CD1c-positive myeloid dendritic cell (primary cell): ENCODE measurements around the gene LRCOL1.

ENCODE experiments used
- DNase-seq: peaks from one replicate; pipeline ENCODE4 v3.0.0-alpha.2; 2016; ENCODE audit errors: extremely low spot score

LRCOL1 gene

GRCh38 chr12:132582058-132582420, 28.3 kb downstream of the LRCOL1 start:
- DNase-seq: no peak

DNA sequence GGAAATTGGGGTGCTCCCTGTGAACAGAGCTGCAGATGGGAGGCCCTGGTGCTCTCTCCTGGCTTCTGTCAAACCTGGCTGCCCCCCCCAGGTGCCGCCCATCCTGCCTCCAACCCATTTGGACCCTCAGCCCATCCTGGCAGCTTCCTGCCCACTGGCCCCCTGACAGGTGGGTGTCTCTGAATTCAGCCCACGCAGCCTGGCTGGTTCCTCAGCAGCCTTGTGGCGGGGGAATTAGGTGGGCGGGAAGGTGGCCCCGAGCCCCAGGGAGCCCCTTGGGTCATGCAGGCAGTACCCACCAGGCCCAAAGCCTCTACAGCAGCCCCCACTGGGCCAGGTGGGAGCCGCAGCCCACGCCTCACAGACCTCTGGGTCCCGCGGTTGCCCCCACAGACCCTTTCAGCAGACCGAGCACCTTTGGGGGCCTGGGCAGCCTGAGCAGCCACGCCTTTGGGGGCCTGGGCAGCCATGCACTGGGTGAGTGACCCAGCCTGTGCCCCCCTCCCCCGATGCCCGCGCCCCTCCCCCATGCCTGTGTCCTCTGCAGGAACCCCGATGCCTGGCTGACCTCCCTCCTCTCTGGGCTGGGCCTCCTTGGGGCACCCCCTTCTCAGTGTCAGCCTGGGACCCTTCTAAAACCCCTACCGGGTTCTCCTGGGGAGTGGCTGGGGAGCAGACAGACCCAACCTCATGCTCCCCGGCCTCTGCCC, 28.9 kb downstream of the LRCOL1 start:
- no peak for DNase-seq

GRCh38 chr12:132580701-132581292, 29.6 kb downstream of the LRCOL1 start:
- no peak for DNase-seq

DNA sequence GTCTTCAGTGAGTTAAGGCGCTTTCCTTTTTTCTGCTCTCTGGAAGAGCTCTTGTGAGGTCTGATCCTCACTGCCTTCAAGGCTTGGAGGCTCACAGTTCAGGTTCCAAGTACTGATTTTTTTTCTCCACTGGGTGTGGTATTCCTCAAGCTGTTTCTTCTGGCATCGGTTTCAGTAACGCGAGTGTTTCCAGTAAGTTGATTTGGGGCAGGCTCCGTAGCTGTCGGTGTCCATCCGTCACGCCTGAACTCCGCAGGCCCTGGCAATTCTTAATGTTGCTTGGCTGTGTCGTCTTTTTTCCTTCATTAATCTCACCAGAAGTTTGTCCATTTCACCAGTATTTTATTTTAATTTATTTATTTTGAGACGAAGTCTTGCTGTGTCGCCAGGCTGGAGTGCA, 30.6 kb downstream of the LRCOL1 start:
- no peak for DNase-seq

DNA sequence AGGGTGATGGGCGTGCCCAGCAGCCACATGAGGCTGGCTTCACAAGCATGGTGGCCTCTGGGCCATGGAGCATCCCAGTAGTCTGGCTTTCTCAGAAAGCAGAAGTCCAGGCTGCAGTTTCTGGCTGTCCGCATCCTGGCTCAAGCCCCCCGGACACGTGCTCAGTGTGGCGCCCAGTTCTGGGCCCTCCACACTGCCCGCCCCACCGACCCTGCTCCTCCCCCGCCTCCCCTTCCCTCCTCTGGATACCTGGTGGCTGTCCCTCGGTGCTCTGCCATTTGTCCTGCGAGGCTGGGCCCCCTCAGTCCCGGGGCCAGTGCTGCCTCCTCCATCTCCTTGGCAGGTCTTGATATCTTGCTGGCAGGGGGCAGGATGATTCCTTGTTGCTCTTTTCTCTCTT, 31.6 kb downstream of the LRCOL1 start:
- no peak for DNase-seq

- DNase-seq: no peak
Measured at GRCh38 chr12:132578118-132578517, 32.3 kb downstream of the LRCOL1 start.

- DNase-seq: no peak
Measured at GRCh38 chr12:132577191-132577920, 33.0 kb downstream of the LRCOL1 start.

DNA sequence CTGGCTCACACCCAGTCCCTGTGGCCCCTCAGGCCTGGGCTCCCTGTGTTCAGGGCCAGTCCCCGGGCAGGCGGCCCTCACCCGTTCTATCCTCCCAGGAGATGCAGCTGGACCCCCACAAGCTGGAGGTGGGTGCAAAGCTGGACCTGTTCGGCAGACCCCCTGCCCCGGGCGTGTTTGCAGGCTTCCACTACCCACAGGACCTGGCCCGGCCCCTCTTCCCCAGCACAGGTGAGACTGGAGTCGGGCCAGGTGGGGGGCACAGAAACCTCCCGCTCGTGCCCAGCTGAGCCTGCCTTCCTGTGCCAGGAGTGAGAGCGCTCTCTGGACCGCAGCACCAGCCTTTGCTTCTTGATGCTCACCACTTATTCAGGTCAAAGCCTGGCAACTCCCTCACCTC, 33.7 kb downstream of the LRCOL1 start:
- DNase-seq: no peak

GRCh38 chr12:132575661-132576060, 34.7 kb downstream of the LRCOL1 start:
- DNase-seq: no peak

DNA sequence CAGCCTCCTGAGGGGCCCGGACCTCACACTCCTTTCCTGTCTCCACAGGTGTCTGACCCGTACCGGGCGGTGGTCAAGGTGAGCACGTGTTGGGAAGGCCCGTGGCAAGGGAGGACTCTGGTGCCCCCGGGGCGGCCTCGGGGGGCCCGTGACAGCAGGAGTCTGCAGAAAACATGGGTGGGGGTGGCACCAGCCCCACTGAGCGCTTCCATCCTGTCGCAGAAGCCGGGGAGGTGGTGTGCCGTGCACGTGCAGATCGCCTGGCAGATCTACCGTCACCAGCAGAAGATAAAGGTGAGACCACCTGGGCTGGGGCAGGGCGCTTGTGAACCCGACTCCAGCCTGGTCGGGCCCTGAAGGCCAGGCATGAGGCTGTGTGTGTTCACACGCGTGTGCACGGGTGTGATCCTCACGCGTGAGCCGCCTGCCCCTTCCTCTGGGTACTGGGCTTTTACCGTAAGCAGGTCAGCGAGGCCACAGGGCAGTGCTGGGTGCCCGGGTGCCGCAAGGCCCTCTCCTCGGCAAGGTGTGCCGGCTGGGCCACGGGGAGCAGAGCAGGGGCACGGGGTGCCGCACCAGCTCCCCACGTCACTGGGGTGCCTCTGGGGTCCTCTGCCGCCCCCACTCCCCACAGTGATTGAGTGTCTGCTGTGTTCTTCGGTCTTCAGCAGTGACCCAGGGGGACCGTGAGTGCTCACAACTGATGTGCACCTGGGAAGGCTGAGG, 35.9 kb downstream of the LRCOL1 start:
- DNase-seq: no peak

DNA sequence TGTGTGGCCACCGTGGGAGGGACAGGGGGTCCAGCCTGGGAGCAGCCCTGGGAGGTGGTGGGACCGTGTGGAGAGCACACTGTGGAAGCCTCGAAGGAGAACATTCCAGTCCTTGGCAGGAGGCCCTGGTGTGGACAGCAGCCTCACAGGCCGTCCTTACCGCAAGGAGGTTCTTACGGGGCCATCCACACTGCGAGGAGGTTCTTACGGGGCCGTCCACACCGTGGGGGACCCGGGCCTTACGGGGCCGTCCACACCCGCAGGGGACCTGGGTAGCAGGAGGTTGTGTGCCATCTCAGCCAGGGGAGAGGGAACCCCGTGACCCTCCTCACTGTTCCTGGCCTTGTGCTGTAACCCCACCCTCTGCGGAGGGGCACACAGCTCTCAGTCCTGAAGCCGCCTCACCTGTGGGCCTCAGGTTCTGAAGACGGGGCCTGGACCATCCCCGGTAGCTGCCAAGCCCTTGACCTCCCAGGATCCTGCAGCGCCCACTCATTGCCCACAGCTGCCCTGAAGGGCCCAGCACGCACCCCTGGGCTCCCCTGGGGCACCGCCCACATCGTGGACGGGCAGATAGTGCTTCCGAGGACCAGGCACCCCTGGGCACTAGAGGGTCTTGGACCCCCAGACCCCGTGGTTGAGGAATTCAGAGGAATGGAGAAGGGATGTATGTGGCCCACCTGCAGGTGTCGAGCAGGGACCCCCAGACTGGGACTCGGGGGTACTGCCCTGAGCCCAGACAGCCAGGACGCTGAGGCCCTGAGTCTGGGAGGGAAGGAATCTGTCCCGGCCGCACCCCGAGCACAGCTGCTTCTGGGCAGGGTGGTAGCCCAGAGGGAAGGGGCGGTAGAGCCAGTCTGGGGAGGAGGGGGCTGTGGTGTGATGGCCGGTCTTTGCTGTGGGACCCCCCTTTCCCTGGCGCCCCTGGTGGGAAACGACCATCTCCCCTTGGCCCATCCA, 37.3 kb downstream of the LRCOL1 start:
- no peak for DNase-seq

DNA sequence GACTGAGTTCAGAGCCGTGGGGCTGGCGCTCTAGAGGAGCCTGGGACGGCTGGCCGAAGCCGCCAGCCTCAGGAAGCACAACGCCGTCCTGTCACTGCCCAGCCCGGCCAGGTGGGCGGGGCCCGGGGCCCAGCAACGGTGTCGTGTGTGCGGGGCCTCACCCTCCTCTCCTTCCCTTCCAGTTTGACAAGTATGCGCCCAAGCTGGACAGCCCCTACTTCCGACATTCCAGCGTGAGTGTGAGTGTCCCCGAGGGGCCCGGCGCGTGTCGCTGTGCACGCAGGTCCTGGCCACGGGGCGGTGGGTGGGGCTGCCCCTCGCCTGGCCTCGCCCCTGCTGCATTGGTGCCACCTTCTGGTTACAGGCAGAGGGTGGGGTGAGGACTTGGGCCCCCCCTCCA, 38.3 kb downstream of the LRCOL1 start:
- DNase-seq: no peak

- DNase-seq: no peak
Measured at GRCh38 chr12:132571598-132571997, 38.8 kb downstream of the LRCOL1 start.

DNA sequence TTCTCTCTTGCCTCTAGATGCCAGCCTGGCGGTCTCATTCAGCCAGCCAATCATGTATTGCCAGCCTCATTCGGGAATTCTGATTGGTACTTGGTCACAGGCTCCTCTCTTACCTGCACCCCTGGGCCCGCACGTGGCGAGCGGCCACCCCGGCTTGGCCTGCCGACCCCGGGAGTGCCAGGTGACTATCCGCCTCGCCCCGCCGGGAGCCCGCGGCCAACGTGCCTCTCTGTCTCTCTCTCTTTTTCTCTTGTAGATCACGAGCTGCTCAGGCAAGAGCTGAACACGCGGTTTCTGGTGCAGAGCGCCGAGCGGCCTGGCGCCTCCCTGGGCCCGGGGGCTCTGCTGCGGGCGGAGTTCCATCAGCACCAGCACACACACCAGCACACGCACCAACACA, 39.3 kb downstream of the LRCOL1 start:
- DNase-seq: no peak

GRCh38 chr12:132570635-132571034, 39.7 kb downstream of the LRCOL1 start:
- DNase-seq: no peak

GRCh38 chr12:132569856-132570480, 40.4 kb downstream of the LRCOL1 start:
- no peak for DNase-seq

DNA sequence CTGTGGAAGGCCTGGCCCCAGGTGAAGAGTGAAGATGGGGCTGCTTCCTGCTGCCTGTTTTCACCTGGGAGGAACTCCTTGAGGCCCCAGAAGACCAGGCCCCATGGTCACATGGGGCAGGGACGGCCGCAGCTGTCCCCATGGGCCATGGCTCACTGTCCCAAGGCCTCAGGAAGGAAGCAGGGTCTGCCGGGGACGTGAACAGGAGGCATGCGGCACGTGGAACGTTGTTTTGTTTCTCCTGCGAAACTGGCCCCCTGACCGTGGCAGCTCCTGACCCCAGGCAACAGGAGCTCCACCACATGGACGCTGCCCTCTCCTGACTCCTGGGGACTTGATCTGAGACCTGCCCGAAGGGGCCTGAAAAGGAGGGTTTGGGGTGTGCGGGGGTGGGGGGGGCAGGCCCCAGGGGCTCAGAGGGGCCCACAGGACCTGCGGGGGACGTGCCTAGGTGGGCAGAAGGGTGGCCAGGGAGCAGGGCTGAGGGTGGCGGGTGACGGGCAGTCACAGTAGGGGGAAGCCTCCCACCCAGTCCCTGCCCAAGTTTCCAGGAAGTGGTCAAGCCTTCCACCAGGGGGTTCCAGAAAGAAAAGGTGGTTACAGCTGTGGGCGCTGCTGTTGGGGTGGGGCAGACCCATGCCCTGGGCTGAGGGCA, 41.4 kb downstream of the LRCOL1 start:
- DNase-seq: no peak

DNA sequence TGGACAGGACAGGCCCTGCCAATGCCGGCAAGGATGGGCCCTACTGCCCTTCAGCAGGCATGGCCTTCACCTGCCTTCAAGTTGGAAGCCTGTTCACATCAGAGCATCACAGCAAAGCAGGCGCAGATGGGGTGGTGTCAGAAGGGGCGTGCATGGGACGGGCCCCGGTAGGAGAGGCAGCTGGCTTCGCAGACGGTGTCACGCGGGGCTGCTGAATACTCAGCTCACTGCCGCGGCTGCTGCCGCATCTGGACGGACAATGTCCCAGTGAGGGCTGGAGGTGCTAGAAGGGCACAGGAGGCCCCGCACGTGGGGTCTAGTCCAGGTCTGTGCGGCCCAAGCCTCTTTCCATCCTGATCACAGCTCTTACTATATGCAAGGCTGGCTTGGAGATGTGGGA, 42.1 kb downstream of the LRCOL1 start:
- no peak for DNase-seq

DNA sequence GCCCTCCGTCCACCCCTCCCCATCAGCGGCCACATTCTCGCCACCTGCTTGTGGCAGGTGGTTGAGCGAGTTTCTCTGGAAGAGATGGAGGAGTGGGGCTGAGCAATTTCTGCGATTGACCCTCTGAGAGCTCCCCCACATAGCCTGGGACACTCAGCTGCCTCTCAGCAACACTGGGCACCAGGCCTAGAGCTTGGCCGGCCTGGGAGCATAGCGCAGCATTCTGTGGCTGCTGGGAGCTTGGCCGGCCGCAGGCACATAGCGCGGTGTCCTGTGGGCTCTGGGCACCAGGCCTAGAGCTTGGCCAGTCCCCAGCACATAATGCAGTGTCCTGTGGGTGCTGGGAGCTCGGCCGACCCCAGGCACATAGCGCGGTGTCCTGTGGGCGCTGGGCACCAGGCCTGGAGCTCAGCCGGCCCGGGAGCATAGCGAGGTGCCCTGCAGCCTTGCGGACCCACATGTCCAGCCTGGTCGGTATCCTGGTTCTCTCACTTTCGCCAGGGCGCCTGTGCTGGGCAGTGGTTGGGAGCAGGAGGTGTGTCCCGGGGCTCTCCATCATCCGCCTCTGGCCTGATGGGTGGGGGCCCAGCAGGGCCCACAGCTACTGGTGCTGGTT, 43.8 kb downstream of the LRCOL1 start:
- no peak for DNase-seq

DNA sequence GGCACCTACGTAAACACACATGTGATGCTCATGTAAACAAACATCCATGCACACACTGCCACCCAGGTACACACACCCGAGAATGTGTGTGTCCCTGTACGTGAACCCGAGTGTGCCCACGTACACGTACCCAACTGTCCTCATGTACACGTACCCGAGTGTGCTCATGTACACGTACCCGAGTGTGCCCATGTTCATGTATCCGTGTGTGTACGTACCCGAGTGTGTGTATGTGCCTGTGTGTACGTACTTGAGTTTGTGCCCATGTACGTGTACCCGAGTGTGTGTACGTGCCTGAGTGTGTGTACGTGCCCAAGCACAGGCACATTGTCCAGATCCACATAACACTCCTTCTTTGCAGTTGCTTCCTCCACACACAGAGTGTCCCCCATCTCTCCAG, 45.0 kb downstream of the LRCOL1 start:
- DNase-seq: no peak
